ENCODE data around the gene ZMIZ1.

ZMIZ1 gene

DNA sequence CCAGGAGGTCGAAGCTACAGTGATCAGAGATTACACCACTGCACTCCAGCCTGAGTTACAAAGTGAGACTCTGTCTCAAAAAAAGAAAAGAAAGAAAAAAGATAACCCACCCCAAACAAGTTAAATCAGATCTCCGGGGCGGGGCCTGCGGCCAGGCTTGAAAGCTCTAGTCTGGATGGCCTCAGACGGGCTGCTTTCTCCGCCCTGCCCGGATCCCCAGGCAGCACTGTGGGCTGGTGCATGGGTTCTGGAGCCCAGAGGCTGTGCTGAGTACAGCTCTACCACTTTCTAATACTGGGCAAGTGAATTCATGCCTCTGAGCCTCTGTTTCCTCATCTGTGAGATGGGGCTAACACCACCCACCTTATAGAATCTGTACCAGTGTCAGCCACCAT is 83.7 kb downstream of the ZMIZ1 start:
- Histone ChIP-seq H3K27ac (ENCODE audit: low read length) (no peak overlapping the region), H3K4me3 (ENCODE audit: low read length) (no peak overlapping the region), H3K36me3 (ENCODE audit: control insufficient read depth, low read depth, low read length) (no peaks in the 10 kb centered on the region), H3K27me3 (ENCODE audit: control insufficient read depth, insufficient read depth, low read length) (no peaks in the 10 kb centered on the region), H3K9me3 (ENCODE audit: control insufficient read depth, low read depth, low read length) (no peaks in the 10 kb centered on the region), H3K9ac (ENCODE audit: low read length) (no peak overlapping the region), H3K4me1 (ENCODE audit: control insufficient read depth, low read depth, low read length) (peaks cover 17% of the 10 kb centered on the region)

DNA sequence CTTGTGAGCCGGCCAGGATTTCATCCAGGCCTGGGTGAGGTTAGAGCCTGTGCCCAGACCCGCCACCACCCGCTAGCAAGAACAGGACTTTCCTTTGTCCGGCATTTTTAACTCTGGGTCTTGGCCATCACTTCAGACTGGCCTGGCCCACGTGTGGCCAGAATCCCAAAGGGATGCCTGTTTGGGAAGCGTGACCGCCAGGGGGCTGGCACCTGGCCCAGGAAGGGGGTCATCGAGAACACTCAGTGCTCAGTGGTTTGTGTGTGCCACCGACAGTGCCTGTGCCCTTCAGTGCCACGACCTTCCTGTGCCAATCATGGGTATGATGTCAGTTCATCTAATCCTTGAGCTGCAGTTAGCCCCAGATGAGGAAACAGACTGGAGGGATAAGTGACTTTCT is 85.0 kb downstream of the ZMIZ1 start:
- no peaks in the 10 kb centered on the region for H3K27me3 ChIP-seq (ENCODE audit: control insufficient read depth, insufficient read depth, low read length)
- no peaks in the 10 kb centered on the region for H3K9me3 ChIP-seq (ENCODE audit: control insufficient read depth, low read depth, low read length)
- H3K9ac ChIP-seq (ENCODE audit: low read length) = no peak overlapping the region
- H3K4me1 ChIP-seq (ENCODE audit: control insufficient read depth, low read depth, low read length) = peaks cover 30% of the 10 kb centered on the region
- H3K36me3 ChIP-seq (ENCODE audit: control insufficient read depth, low read depth, low read length) = no peaks in the 10 kb centered on the region
- H3K4me3 ChIP-seq (ENCODE audit: low read length) = no peak overlapping the region
- H3K27ac ChIP-seq (ENCODE audit: low read length) = no peak overlapping the region

DNA sequence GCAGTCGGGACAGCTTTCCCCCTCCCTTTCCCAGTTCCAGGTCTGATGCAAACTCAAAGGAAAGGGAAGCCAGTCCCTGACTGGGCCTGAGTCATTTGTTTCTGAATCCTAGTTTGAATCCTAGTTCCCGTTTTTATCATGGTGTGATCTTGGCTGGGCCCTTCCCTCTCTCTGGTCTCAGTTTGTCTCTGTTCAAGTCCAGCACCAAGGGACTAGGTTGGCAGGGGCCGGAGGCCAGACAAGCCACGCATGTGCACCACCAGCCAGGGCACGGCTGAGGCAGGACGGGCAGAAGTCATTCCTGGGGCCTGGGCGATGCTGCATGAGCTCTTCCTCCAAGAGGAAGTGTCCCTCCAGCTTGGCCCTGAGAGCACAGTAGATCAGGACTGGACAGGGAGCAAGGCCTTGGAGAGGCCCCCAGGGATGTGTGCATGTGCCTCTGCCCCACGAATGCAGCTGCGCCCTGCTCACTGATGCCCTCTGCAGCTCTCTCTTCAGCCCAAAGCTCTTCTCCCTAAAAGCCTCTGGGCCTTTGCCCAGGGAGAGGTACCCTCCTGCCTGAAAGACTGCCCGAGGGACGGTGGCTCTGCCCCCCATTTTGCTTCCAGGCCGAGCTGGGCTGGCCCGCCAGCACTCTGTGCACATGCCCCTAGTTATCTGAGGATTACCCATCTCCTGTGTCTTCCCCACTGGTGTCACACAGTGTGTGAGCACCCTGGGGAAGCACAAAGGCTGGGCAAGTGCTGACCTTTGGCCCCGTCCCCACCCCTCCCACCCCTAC is 86.7 kb downstream of the ZMIZ1 start:
- Histone ChIP-seq H3K9me3 (ENCODE audit: control insufficient read depth, low read depth, low read length) (no peaks in the 10 kb centered on the region), H3K9ac (ENCODE audit: low read length) (no peak overlapping the region), H3K4me3 (ENCODE audit: low read length) (no peak overlapping the region), H3K27me3 (ENCODE audit: control insufficient read depth, insufficient read depth, low read length) (no peaks in the 10 kb centered on the region), H3K4me1 (ENCODE audit: control insufficient read depth, low read depth, low read length) (peaks cover 38% of the 10 kb centered on the region), H3K27ac (ENCODE audit: low read length) (no peak overlapping the region), H3K36me3 (ENCODE audit: control insufficient read depth, low read depth, low read length) (no peaks in the 10 kb centered on the region)

DNA sequence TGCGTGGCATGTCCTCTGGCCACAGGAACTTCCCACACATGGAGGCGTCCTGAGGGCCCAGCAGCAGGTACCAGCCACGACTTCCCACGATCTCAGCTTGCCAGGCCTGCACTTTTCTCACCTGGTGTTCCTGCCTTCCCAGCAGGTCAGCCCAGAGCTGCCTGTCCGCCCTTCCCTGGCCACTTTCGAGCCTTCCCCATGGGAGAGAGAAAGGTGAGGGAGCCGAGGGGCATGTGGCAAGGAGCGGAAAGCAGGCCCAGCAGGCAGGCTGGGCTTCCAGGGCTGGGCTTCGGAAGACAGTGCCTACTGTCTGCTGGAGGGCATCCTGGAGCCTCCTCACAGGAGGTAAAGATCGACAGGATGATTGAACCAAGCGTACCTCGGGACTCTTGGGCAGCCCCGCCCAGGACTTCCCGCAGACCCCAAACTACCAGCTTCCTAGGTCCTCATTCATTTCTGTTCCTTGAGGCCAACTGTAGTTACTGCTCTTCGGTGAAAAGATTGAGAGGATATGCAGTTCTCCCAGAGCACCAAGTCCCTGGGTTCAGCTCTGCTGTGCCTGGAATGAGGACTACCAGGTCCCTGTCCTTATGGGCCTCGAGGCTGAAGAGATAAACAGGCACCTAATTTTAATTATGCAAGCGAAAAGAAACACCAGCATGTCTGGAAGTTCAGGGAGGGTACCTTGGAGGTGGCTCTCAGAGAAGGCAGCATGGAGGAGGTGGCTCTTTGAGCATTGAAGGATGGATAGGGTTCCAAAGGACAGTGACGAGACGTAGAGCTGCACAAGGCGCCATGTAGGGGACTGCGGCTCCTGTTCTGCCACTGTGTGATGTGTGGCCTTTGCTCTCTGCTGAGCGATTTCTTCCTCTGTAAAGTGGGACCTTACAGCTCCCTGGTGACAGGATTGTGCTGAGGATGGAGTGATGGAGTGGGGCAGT is 87.8 kb downstream of the ZMIZ1 start:
- peak overlapping the region; percentile 25 for H3K27ac ChIP-seq (ENCODE audit: low read length)
- no peak overlapping the region for H3K9ac ChIP-seq (ENCODE audit: low read length)
- no peaks in the 10 kb centered on the region for H3K27me3 ChIP-seq (ENCODE audit: control insufficient read depth, insufficient read depth, low read length)
- H3K4me3 ChIP-seq (ENCODE audit: low read length) = no peak overlapping the region
- no peaks in the 10 kb centered on the region for H3K36me3 ChIP-seq (ENCODE audit: control insufficient read depth, low read depth, low read length)
- peaks cover 35% of the 10 kb centered on the region for H3K4me1 ChIP-seq (ENCODE audit: control insufficient read depth, low read depth, low read length)
- no peaks in the 10 kb centered on the region for H3K9me3 ChIP-seq (ENCODE audit: control insufficient read depth, low read depth, low read length)

DNA sequence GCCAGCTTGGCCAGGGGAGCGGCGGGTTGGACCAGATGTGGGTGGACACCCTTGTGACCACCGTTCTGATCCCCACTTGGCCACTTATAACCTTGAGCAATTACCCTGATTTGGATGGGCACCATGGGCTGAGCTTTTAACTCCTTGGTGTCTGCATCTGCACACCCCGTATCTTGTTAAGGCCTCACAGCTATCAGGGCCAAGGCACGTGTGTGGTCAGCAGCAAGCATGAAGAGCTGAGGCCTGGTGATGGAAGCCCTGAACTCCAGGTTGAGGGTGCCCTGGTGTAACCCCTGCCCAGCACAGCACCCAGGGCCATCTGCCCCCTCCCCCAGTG is 89.2 kb downstream of the ZMIZ1 start:
- Histone ChIP-seq H3K27ac (ENCODE audit: low read length) (peak overlapping the region; percentile 47), H3K27me3 (ENCODE audit: control insufficient read depth, insufficient read depth, low read length) (no peaks in the 10 kb centered on the region), H3K9ac (ENCODE audit: low read length) (peak overlapping the region; percentile 37), H3K4me1 (ENCODE audit: control insufficient read depth, low read depth, low read length) (peaks cover 34% of the 10 kb centered on the region), H3K4me3 (ENCODE audit: low read length) (peak overlapping the region; percentile 29), H3K9me3 (ENCODE audit: control insufficient read depth, low read depth, low read length) (no peaks in the 10 kb centered on the region), H3K36me3 (ENCODE audit: control insufficient read depth, low read depth, low read length) (no peaks in the 10 kb centered on the region)

DNA sequence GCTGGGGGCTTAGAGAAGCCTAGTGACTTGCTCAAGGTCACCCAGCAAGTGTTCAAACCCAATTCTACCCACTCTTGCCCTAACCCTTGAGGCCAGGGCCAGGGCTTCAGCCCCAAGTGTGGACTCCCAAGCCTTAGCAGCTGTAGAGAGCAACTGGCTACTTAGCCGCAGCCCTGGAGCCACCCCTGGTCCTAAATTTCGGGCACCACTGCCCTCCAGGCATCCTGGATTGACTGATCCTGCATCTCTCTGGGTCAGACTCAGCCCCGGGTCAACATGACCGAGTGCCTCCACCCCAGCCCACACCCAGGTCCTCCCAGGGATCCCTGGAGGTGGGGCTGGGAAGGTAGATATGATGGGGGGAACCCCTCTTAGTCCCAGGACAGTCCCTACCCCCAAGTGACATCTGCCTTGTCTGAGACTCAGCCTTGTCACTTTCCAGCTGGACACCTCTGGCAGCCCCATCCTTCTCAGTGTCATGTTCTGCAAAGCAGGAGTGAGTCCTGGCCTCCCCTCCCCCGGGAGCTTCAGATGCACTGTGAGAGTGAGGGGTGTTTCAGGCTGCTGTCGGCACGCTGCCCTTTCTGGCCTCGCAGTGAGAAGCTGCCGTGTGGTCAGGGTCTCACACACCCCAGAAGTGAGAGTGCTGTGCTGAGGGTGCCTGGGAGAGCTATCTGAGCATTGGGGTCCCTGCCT is 89.8 kb downstream of the ZMIZ1 start:
- no peaks in the 10 kb centered on the region for H3K27me3 ChIP-seq (ENCODE audit: control insufficient read depth, insufficient read depth, low read length)
- H3K9ac ChIP-seq (ENCODE audit: low read length) = peak overlapping the region; percentile 37
- H3K27ac ChIP-seq (ENCODE audit: low read length) = peak overlapping the region; percentile 47
- H3K36me3 ChIP-seq (ENCODE audit: control insufficient read depth, low read depth, low read length) = no peaks in the 10 kb centered on the region
- H3K4me1 ChIP-seq (ENCODE audit: control insufficient read depth, low read depth, low read length) = peaks cover 34% of the 10 kb centered on the region
- no peaks in the 10 kb centered on the region for H3K9me3 ChIP-seq (ENCODE audit: control insufficient read depth, low read depth, low read length)
- no peak overlapping the region for H3K4me3 ChIP-seq (ENCODE audit: low read length)

DNA sequence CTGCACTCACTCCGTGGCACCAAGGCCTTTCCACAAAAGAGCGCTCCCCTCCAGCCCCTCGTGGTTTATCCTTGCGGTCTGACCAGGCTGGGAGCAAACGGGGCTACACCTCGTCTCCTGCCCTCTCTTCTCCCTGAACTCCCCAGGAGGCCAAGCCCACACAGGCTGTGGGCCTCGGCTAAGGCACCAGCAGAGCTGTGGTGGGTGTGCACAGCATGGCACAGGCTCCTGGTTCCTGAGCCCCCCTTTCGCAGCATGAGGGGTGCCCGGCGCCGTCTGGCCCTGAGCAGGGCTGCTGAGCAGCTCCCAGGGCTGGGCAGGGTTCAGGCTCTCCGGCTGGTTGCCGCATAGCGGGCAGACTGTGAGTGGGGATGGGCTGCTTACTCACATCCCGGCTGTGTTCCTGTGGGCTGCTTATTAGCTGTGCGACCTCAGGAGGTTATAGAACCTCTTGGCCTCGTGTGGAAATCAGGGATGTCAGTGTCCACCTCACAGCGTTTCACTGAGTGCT is 90.4 kb downstream of the ZMIZ1 start:
- Histone ChIP-seq H3K36me3 (ENCODE audit: control insufficient read depth, low read depth, low read length) (no peaks in the 10 kb centered on the region), H3K4me3 (ENCODE audit: low read length) (no peak overlapping the region), H3K9ac (ENCODE audit: low read length) (no peak overlapping the region), H3K9me3 (ENCODE audit: control insufficient read depth, low read depth, low read length) (no peaks in the 10 kb centered on the region), H3K4me1 (ENCODE audit: control insufficient read depth, low read depth, low read length) (peaks cover 34% of the 10 kb centered on the region), H3K27ac (ENCODE audit: low read length) (no peak overlapping the region), H3K27me3 (ENCODE audit: control insufficient read depth, insufficient read depth, low read length) (no peaks in the 10 kb centered on the region)

DNA sequence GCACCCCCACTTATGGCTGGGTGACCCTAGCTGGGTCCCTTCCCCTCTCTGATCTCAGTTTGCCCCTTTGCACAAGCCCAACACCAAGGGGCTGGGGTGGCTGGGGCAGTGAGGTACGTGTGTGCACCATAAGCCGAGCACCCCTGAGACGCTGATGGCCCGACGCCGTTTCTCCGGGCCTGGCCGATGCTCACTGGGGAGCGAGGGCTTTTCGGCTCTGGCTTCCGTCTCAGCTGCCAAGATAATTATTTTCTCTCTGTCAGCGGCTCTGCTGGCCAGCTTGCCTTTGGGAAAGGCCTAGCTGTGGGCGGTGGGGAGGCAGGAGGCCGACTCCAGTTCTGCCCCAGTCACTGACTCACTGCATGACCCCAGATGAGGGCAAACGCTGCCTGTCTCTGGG is 91.0 kb downstream of the ZMIZ1 start:
- Histone ChIP-seq H3K4me1 (ENCODE audit: control insufficient read depth, low read depth, low read length) (peaks cover 34% of the 10 kb centered on the region), H3K9me3 (ENCODE audit: control insufficient read depth, low read depth, low read length) (no peaks in the 10 kb centered on the region), H3K4me3 (ENCODE audit: low read length) (no peak overlapping the region), H3K9ac (ENCODE audit: low read length) (no peak overlapping the region), H3K27ac (ENCODE audit: low read length) (no peak overlapping the region), H3K36me3 (ENCODE audit: control insufficient read depth, low read depth, low read length) (no peaks in the 10 kb centered on the region), H3K27me3 (ENCODE audit: control insufficient read depth, insufficient read depth, low read length) (no peaks in the 10 kb centered on the region)

DNA sequence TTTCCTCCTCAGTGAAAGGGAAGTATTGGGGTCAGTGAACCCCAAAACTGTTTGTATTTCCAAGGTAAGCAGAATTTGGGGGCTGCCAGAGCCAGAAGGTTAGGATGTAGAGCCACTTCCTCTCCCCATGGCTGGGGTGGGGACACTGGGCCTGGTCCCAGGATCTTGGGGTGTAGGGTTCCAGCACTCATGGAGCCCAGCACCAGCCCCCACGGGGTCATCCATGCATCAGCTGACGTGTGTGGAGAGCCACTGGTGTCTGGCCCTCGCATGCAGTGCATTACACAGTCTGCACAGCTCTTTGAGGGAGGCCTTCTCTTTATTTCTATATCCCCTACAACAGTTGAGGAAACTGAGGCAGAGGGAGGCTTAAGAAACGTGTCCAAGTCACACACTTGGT is 91.4 kb downstream of the ZMIZ1 start:
- no peak overlapping the region for H3K9ac ChIP-seq (ENCODE audit: low read length)
- H3K36me3 ChIP-seq (ENCODE audit: control insufficient read depth, low read depth, low read length) = no peaks in the 10 kb centered on the region
- no peaks in the 10 kb centered on the region for H3K27me3 ChIP-seq (ENCODE audit: control insufficient read depth, insufficient read depth, low read length)
- no peaks in the 10 kb centered on the region for H3K9me3 ChIP-seq (ENCODE audit: control insufficient read depth, low read depth, low read length)
- no peak overlapping the region for H3K4me3 ChIP-seq (ENCODE audit: low read length)
- H3K27ac ChIP-seq (ENCODE audit: low read length) = no peak overlapping the region
- H3K4me1 ChIP-seq (ENCODE audit: control insufficient read depth, low read depth, low read length) = peaks cover 34% of the 10 kb centered on the region

DNA sequence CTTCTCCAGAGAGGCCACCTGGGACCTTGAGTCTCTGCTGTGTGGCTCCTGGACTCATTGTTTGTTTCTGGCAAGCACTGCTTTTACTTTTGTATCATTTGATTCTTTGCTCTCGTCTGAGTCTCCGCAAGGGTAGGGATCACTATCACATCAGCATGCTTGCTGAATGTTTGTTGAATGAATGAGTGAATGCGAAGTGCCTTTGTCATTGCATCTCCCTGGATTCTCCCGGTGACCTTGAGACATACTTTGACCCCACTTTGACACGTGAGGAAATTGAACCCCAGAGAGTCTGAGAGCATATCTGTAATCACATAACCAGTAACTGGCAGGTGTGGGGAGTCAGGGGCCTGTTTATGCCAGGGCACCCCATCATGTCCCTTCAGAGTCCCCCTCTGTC is 92.8 kb downstream of the ZMIZ1 start:
- Histone ChIP-seq H3K9me3 (ENCODE audit: control insufficient read depth, low read depth, low read length) (no peaks in the 10 kb centered on the region), H3K27me3 (ENCODE audit: control insufficient read depth, insufficient read depth, low read length) (no peaks in the 10 kb centered on the region), H3K27ac (ENCODE audit: low read length) (no peak overlapping the region), H3K9ac (ENCODE audit: low read length) (no peak overlapping the region), H3K4me3 (ENCODE audit: low read length) (no peak overlapping the region), H3K4me1 (ENCODE audit: control insufficient read depth, low read depth, low read length) (peaks cover 32% of the 10 kb centered on the region), H3K36me3 (ENCODE audit: control insufficient read depth, low read depth, low read length) (no peaks in the 10 kb centered on the region)

DNA sequence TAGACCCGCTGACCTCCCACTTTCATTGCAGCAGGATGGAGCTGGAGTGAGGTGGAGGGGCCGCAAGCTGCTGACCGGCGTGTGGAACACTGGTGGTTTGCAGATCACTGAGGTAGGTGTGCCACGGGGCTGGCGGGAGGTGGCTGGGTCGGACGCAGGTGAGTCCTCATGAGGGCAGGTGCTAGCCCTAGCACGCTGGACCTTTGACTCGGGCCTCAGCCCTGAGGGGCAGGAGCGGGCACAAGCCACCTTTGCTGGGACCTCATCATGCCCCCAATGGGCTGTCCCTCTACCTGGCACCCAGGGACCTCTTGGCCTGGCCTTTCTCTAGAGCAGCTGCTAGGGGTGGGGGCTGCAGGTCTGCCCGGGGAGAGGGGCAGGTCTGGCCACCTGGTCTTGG is 93.3 kb downstream of the ZMIZ1 start:
- Histone ChIP-seq H3K4me1 (ENCODE audit: control insufficient read depth, low read depth, low read length) (peaks cover 27% of the 10 kb centered on the region), H3K27ac (ENCODE audit: low read length) (no peak overlapping the region), H3K4me3 (ENCODE audit: low read length) (no peak overlapping the region), H3K36me3 (ENCODE audit: control insufficient read depth, low read depth, low read length) (no peaks in the 10 kb centered on the region), H3K27me3 (ENCODE audit: control insufficient read depth, insufficient read depth, low read length) (no peaks in the 10 kb centered on the region), H3K9ac (ENCODE audit: low read length) (no peak overlapping the region), H3K9me3 (ENCODE audit: control insufficient read depth, low read depth, low read length) (no peaks in the 10 kb centered on the region)
